Measurements from ENCODE around the gene FRS3. TPM values are rescaled to one million over a fixed set of nuclear protein-coding genes. Genes with fewer than 3 reads are reported as not detected.

The FRS3 gene
- total and polyA plus RNA-seq, 2 of the 13 experiments (the other 11 are each of a cell fraction or from before 2014, with no cell fraction given), result 3.0 to 7.4 TPM

GRCh38 chr6:41728073-41728936 is 51.4 kb downstream of the FRS3 start (continued):
- TF ChIP-seq ATF4 (CRISPR knock-in tag; IDR thresholded peaks at IDR 0.05), result no peak
- TF ChIP-seq ADNP (CRISPR knock-in tag; IDR thresholded peaks at IDR 0.05), result no peak
- no peak for TF ChIP-seq SMC3 (IDR thresholded peaks at IDR 0.05; ENCODE audit: low read length)
- no peak; the same call in 1 of the 2 replicates for TF ChIP-seq ZBTB10 (CRISPR knock-in tag; IDR thresholded peaks at IDR 0.05; ENCODE audit: borderline replicate concordance)
- no peak for TF ChIP-seq BCL6 (CRISPR knock-in tag; IDR thresholded peaks at IDR 0.05)
- TF ChIP-seq NR1H2 (CRISPR knock-in tag; IDR thresholded peaks at IDR 0.05; ENCODE audit: borderline replicate concordance, low read depth), result peak; percentile 46; the same call in 1 of the 2 replicates
- peak; percentile 69 for TF ChIP-seq ZNF740 (CRISPR knock-in tag; IDR thresholded peaks at IDR 0.05)
- TF ChIP-seq ZNF160 (CRISPR knock-in tag; IDR thresholded peaks at IDR 0.05), result no peak
- TF ChIP-seq ZNF407 (CRISPR knock-in tag; IDR thresholded peaks at IDR 0.05; ENCODE audit: not compliant biosample characterization), result no peak
- TF ChIP-seq ZMAT5 (CRISPR knock-in tag; IDR thresholded peaks at IDR 0.05; ENCODE audit: borderline replicate concordance, low read depth), result no peak
- no peak for TF ChIP-seq ZNF558 (CRISPR knock-in tag; IDR thresholded peaks at IDR 0.05; ENCODE audit: borderline replicate concordance)
- no peak; the same call in 1 of the 2 replicates for TF ChIP-seq ZNF564 (CRISPR knock-in tag; IDR thresholded peaks at IDR 0.05)
- no peak for TF ChIP-seq ZNF703 (CRISPR knock-in tag; IDR thresholded peaks at IDR 0.05; ENCODE audit: borderline replicate concordance)
